Measurements from ENCODE around the gene ROBO1. TPM values are rescaled to one million over a fixed set of nuclear protein-coding genes. Genes with fewer than 3 reads are reported as not detected.
A peak's percentile ranks its signal among the peaks of the same experiment; 100 is the strongest.

Gene ROBO1
- total RNA-seq, 1 donor from 2014 or later, result 182 TPM

- no peak overlapping the region for H3K27ac Mint-ChIP-seq
- peaks cover 30% of the 10 kb centered on the region for H3K4me1 Mint-ChIP-seq (ENCODE audit: unreplicated experiment)
- no peaks in the 10 kb centered on the region for H3K9me3 Mint-ChIP-seq
Measured at GRCh38 chr3:78979028-78979427, 788.8 kb downstream of the ROBO1 start.

GRCh38 chr3:78978037-78978436, 789.8 kb downstream of the ROBO1 start:
- Mint-ChIP-seq H3K27me3 (no peaks in the 10 kb centered on the region), H3K36me3 (peaks cover 3% of the 10 kb centered on the region), H3K27ac (no peak overlapping the region), H3K9me3 (no peaks in the 10 kb centered on the region), H3K4me1 (ENCODE audit: unreplicated experiment) (peaks cover 30% of the 10 kb centered on the region), H3K4me3 (no peak overlapping the region)
- DNase-seq (ENCODE audit: extremely low spot score, unreplicated experiment), result no peak
- peak; percentile 58 for TF ChIP-seq CTCF (conservative IDR thresholded peaks at IDR 0.05)

More at GRCh38 chr3:78979028-78979427, 788.8 kb downstream of the ROBO1 start:
- no peak for DNase-seq (ENCODE audit: extremely low spot score, unreplicated experiment)
- TF ChIP-seq CTCF (conservative IDR thresholded peaks at IDR 0.05), result no peak
- H3K27me3 Mint-ChIP-seq, result no peaks in the 10 kb centered on the region
- H3K4me3 Mint-ChIP-seq, result no peak overlapping the region
- H3K36me3 Mint-ChIP-seq, result peaks cover 8% of the 10 kb centered on the region

- Mint-ChIP-seq H3K9me3 (no peaks in the 10 kb centered on the region), H3K27ac (no peak overlapping the region), H3K36me3 (peaks cover 5% of the 10 kb centered on the region), H3K27me3 (no peaks in the 10 kb centered on the region), H3K4me3 (no peak overlapping the region), H3K4me1 (ENCODE audit: unreplicated experiment) (peaks cover 30% of the 10 kb centered on the region)
- no peak for TF ChIP-seq CTCF (conservative IDR thresholded peaks at IDR 0.05)
- no peak for DNase-seq (ENCODE audit: extremely low spot score, unreplicated experiment)
Measured at GRCh38 chr3:78977073-78977472, 790.7 kb downstream of the ROBO1 start.

- peaks cover 26% of the 10 kb centered on the region for H3K4me1 Mint-ChIP-seq (ENCODE audit: unreplicated experiment)
- TF ChIP-seq CTCF (conservative IDR thresholded peaks at IDR 0.05), result no peak
- peaks cover 5% of the 10 kb centered on the region for H3K36me3 Mint-ChIP-seq
- H3K27ac Mint-ChIP-seq, result no peak overlapping the region
- H3K4me3 Mint-ChIP-seq, result no peak overlapping the region
- H3K27me3 Mint-ChIP-seq, result no peaks in the 10 kb centered on the region
- DNase-seq (ENCODE audit: extremely low spot score, unreplicated experiment), result no peak
- H3K9me3 Mint-ChIP-seq, result no peaks in the 10 kb centered on the region
Measured at GRCh38 chr3:78976200-78976599, 791.6 kb downstream of the ROBO1 start.

DNA sequence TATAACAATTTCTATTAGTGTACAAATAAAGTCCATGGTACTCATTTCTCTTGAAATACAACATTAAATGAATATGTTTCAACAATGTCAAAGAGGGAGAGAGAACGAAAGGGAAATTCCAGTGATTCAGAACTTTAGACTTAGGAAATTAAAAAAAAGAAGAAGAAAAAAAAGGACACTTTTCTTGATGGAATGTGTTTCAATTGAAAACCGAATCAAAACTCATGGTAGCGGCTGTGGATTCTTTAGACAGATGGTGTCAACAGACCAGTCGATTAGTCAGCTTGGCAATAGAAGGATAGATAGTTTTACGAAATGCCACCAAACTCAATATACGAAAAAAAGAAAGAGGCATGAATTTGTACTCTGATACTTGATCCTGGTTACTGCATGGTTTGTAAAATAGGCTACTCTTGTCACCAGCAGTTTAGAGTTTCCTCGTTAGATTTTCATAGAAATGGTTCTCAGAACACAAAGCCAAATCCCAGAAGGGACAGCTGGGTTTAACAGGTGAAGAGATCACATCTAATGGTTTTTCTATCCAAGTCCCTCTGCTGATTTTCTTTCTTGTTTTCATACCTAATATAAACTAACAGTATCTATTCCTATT, 793.5 kb downstream of the ROBO1 start:
- Mint-ChIP-seq H3K4me3 (no peak overlapping the region), H3K36me3 (peaks cover 5% of the 10 kb centered on the region), H3K27me3 (no peaks in the 10 kb centered on the region), H3K27ac (no peak overlapping the region), H3K9me3 (no peaks in the 10 kb centered on the region), H3K4me1 (ENCODE audit: unreplicated experiment) (peaks cover 23% of the 10 kb centered on the region)
- DNase-seq (ENCODE audit: extremely low spot score, unreplicated experiment), result no peak
- TF ChIP-seq CTCF (conservative IDR thresholded peaks at IDR 0.05), result no peak
